GM19099 (cell line): ENCODE data around the gene DNAH11.

Experiments used
- POLR2A ChIP-seq: IDR thresholded peaks from 3 replicates; pipeline ENCODE4 v1.6.1; 2011; ENCODE audit warnings: low read depth; ENCODE audit not compliant: insufficient read length; ENCODE audit errors: extremely low read depth

The DNAH11 gene

DNA sequence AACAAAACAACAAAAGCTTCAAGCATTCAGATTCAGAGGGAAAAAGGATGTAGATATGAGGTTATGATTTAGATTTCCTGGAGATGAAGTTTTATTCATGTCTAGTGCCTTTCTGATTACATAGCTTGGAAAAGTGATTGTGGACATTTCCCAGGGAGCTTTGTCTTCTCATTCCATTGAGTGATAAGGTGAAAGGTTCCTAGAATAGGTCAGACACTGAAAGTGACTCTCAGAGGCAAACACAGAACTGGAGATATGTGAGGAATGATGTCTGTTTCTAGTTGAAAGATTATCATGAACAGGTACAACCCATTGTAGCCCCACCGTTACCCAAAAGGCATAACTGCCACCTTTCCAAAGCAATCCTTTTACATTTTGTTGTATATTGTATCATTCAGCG, 223.4 kb downstream of the DNAH11 start:
- TF ChIP-seq POLR2A, result no peak

- no peak for TF ChIP-seq POLR2A
Observed at GRCh38 chr7:21767300-21767900, 224.6 kb downstream of the DNAH11 start.

DNA sequence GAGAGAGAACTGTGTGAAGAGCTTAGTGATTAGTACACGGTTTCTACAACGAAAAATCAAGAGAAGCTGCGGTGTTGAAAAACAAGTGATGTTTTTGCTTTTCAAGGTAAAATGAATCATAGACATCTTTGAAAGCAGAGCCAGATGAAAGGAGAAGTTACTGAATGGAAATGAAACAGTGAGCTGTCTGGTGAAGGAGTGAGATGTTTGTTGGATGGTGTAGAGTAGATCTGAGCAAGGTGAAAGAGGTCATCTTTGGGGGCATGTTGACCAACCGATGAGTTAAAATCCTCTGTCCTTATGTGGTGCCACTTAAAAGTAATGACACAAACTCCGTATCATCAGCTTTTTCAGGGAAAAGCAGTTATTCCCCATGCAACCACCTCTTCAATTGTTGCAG, 225.4 kb downstream of the DNAH11 start:
- no peak for TF ChIP-seq POLR2A

DNA sequence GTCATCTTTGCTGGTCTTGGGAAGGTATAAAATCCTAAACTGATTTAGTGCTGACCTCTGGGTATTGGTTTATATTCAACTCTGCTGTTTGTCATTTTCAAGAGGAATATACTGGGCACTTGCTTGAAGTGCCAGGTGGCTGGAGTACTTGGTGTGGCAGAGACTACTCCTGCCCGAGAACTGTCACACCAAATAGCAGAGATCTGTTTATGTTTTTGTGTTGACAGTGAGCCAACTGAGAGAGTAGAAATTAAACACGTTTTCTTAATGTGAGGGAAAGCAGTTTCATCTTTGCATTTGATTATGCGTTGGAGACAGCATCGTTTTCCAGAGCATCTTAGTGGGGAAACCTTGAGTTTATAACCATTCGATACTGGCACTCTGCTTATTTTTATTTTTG, 228.4 kb downstream of the DNAH11 start:
- no peak for TF ChIP-seq POLR2A

DNA sequence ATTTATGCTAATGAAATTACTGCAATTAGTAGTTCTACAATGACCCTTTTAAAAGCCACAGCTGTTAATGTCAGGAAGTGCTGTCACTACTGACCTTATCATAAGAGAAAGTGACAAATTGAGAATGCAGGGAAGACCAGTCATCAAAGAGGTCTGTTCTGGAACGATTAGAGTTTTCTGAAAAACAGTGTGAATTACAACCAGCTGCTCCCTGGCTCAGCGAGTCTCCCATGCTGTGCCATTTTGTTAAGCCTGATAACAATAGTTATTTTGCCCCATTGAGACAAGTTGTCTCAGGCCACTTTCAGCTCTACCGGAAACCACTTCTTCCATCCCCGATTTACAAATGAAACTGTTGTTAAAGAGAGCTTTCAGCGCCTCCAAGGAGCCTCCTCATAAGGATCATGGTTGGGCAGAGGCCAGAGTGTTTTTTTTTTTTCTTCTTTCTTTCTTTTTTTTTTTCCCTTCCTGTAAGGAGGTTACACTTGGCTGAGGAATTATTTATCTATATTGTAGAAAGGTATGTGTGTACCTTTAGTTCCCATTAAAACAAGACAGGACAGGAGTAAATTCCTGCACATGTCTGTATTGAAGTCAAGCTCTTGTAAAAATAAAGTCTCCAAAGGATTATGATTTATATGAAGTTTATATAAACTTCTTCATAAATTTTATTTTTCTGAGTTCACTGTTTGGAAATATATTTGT, 229.2 kb downstream of the DNAH11 start:
- no peak for TF ChIP-seq POLR2A

GRCh38 chr7:21773326-21773725, 230.5 kb downstream of the DNAH11 start:
- no peak for TF ChIP-seq POLR2A

GRCh38 chr7:21777921-21778320, 235.1 kb downstream of the DNAH11 start:
- TF ChIP-seq POLR2A, result no peak

DNA sequence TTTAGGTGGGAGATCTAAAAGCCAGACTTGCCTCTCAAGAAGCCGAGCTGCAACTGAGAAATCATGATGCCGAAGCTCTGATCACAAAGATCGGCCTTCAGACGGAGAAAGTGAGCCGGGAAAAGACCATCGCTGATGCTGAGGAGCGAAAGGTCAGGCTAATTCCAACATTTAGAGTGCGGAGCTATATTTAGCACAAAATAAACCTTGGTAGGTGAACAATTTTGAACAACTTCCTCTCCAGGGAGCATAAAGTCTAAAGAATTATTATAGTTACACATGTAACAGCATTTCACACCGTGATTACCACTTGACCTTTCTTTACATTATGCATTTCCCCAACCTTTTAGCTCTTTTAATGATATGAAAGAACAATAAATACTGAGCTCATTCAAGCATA, 236.1 kb downstream of the DNAH11 start:
- no peak for TF ChIP-seq POLR2A

DNA sequence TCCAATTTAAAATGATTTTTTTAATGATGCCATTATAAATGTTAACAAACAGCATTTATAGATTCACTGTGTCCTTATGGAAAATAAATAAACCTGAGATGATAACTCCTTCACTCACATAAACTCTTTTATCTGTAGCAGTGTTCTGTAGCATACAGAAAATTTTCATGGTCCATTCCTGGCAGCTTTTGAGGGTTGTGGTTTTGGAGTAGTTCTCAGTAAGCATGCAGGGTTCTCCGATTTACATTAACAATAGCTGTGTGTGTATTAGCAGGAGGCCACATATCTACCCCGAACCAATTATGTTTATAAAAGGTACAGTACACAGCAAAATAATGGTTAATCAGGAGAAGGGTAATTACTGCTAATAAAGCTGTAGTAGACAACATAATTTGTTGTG, 240.2 kb downstream of the DNAH11 start:
- no peak for TF ChIP-seq POLR2A

GRCh38 chr7:21784989-21785388, 242.2 kb downstream of the DNAH11 start:
- TF ChIP-seq POLR2A, result no peak

GRCh38 chr7:21805791-21806190, 263.0 kb downstream of the DNAH11 start:
- TF ChIP-seq POLR2A, result no peak

GRCh38 chr7:21806388-21806787, 263.5 kb downstream of the DNAH11 start:
- TF ChIP-seq POLR2A, result no peak

GRCh38 chr7:21819048-21819447, 276.2 kb downstream of the DNAH11 start:
- TF ChIP-seq POLR2A, result no peak

GRCh38 chr7:21828841-21829240, 286.0 kb downstream of the DNAH11 start:
- no peak for TF ChIP-seq POLR2A

DNA sequence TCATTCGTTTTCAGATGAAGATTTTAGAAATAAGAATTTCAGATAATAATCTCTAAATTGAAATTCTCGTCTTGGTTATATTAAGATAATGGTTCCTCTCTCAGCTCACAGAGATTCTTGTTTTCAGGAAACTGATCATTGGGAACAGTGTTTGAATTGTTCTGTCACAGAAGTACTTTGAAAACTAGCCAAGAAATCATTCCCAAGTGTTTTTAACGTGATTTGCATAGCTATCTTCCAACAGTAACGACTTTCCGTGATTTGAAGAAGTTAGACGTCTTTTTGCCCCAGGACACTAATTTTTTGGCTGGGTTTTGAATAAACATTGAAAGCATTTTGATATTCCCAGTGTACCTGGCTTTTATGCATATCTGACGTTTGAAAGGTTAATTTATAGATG, 286.9 kb downstream of the DNAH11 start:
- no peak for TF ChIP-seq POLR2A

- TF ChIP-seq POLR2A, result no peak
Observed at GRCh38 chr7:21844742-21845141, 301.9 kb downstream of the DNAH11 start.
